ENCODE results near the gene WDR7.

The WDR7 gene

GRCh38 chr18:56936457-56936856 lies 285.3 kb downstream of the WDR7 start:
- no peak for DNase-seq (ENCODE audit: low read depth in 2 of 2)

GRCh38 chr18:56937874-56938430 lies 286.8 kb downstream of the WDR7 start:
- no peak for DNase-seq (ENCODE audit: low read depth in 2 of 2)

GRCh38 chr18:56945171-56946083 lies 294.3 kb downstream of the WDR7 start:
- DNase-seq (ENCODE audit: low read depth in 2 of 2): no peak

DNA sequence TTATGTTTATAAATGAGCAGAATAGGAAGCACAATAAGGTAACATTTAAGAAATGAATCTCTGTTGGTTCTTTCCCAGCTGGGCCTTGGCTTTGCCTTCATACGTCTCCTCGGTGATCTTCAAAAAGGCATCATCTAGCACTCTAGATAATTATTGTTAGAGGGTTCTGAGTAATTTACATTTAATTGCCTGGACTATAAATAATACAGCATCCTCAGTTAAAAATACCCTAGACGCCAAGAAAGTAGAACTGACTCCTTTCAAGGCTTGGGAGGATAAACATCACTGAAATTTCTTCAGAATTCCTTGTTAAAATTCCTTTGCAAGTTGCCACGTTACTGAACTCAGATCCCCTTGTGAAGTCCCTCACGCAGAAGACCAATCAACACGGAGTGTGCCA lies 296.1 kb downstream of the WDR7 start:
- no peak for DNase-seq (ENCODE audit: low read depth in 2 of 2)

- no peak for DNase-seq (ENCODE audit: low read depth in 2 of 2)
Observed at GRCh38 chr18:56952026-56952425, 300.9 kb downstream of the WDR7 start.

GRCh38 chr18:56953428-56954198 lies 302.5 kb downstream of the WDR7 start:
- no peak for DNase-seq (ENCODE audit: low read depth in 2 of 2)

DNA sequence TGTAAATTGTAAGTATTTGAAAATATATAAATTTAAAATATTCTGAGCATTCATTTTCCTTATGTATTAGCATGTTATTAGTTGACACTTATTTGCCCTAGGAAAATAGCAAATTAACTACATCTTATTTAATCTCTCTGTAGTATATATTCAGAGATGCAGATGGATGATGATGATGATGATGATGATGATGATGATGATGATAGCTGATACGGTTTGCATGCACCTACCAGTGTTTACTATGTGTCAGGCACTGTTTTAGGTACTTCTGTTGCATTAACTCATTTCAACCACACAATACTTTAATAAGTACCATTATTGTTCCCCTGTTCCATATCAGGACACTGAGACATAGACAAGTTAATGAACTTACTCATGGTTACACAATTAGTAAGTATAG lies 304.3 kb downstream of the WDR7 start:
- DNase-seq (ENCODE audit: low read depth in 2 of 2): no peak

- no peak for DNase-seq (ENCODE audit: low read depth in 2 of 2)
Observed at GRCh38 chr18:56959120-56959519, 308.0 kb downstream of the WDR7 start.

DNA sequence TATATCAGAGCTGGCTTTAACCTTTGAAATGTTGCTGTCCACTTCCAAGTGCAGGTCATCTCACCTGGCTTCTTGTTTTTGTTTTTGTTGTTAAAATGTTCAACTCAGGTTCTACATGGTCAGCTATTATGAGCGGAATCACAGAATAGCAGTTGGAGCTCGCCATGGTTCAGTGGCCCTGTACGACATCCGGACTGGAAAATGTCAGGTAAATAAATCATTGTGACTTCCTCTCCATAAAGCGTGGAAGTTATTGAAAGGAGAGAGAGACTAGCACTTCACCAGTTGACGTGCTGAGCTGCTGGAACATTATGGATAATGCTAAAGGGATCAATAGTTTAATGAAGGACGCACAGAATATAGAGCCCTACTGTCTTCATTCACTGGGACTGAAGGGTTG lies 311.2 kb downstream of the WDR7 start:
- DNase-seq (ENCODE audit: low read depth in 2 of 2): no peak

DNA sequence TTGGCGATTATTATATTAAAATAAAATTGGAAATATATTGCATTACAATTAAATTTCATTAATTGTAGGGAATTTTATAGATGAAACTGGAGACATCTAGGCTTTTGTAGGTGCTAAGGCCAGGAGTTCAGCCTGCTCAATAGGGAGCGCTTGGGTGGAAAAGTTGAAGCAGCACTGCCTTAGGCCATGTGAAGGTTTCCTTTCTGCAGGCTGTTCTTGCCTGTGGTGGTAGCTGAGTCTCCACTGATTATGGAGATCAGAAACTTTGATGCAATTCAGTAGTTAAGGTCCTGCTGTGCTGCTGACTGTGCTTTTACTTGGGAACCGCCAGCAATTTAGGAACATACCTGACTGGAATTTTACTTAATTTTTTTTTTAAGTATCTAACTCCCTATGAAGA lies 315.9 kb downstream of the WDR7 start:
- no peak for DNase-seq (ENCODE audit: low read depth in 2 of 2)

DNA sequence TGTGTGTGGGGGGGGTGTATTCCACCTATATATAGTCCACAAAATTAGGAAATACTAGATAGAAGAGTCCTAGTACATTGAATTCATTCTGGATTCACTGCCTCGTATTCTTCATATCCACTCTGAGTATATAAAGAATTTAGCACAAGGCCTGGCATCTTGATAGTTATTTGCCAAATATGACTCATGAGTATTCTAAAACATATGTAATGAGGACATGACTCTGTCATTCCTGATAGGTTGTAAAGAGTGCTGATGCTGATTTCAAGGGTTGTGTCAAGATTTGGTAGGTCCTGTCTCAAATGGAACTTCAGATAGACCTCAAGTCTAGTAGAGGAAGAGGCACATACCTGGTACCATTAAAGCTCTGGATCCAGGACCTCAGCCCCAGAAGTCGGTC lies 322.3 kb downstream of the WDR7 start:
- no peak for DNase-seq (ENCODE audit: low read depth in 2 of 2)

- DNase-seq (ENCODE audit: low read depth in 2 of 2): no peak
Observed at GRCh38 chr18:56974141-56974540, 323.0 kb downstream of the WDR7 start.

DNA sequence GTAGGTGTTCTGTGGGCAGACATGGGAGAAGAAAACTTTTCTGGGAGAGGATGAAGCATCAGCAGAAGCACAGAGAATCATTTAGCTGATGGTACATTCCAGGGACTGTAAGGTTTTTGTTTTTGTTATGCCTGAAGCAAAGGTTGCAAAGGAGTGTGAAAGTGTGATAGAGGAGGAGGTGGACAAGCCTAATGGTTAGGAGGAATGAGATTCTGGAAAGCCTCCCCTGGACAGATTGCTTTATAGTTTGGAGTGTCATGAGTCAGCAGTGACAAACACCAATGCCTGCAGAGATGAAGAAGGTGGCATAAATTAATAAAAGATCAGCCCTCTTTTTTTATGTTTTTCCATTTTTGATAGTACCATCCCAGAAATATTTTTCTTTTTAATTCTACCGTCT lies 324.1 kb downstream of the WDR7 start:
- no peak for DNase-seq (ENCODE audit: low read depth in 2 of 2)

DNA sequence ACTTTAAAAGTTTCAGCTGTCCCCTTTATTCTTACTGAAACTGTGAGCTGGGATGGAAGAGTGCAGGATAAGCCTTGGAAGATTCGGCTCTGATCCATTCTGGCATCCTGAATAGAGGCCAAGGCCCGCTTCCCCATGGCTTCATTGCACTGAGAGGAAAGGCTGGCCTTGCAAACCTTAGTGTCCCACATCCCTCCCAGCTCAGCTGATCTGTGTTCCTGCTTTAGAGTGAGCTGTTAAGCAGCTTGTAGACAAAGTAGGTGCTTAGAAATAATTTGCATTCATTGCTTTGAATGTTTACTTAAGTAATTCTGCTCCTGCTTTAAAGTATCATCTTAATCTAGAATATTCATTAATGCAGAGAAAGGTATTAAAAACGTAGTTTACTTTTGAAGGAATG lies 326.1 kb downstream of the WDR7 start:
- DNase-seq (ENCODE audit: low read depth in 2 of 2): no peak

DNA sequence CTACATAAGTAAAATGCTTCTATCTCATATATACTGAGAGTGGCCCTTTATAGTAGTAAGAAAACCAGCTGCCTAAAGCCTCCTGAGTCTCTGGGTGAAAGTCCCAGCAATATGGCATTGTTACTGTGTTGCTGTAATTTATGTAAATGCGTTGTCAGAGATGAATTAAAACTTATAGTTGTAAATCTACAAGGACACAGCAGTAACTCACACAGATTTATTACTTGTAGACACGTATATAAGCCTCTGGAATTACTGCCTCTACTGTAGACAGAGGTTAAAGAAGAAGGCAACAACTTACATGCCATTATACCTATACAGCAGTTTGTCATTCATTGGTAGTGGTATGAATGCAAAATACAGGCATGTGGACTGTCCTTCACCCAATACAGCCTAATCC lies 326.6 kb downstream of the WDR7 start:
- DNase-seq (ENCODE audit: low read depth in 2 of 2): no peak

GRCh38 chr18:56980151-56980550 lies 329.0 kb downstream of the WDR7 start:
- no peak for DNase-seq (ENCODE audit: low read depth in 2 of 2)

DNA sequence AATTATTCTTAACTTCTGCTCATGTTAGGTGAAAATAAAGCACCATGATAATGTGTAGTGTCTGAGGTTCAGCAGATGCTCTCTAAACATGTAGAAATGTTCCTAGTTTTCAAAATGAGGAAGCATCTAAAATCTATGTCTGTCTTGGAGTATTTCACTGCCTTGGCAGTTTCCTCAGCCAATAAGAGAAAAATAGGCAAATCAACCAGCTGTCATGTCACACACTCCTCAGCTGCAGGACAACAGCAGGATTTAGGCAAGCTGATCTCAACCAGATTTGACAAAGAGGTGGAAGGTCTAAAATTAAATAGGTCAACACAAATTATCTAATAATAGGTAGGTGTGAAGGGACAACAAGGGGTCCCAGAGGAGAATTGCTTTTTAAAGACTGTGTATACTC lies 331.6 kb downstream of the WDR7 start:
- no peak for DNase-seq (ENCODE audit: low read depth in 2 of 2)

GRCh38 chr18:56983275-56983992 lies 332.3 kb downstream of the WDR7 start:
- DNase-seq (ENCODE audit: low read depth in 2 of 2): no peak

GRCh38 chr18:56984731-56985130 lies 333.6 kb downstream of the WDR7 start:
- no peak for DNase-seq (ENCODE audit: low read depth in 2 of 2)

DNA sequence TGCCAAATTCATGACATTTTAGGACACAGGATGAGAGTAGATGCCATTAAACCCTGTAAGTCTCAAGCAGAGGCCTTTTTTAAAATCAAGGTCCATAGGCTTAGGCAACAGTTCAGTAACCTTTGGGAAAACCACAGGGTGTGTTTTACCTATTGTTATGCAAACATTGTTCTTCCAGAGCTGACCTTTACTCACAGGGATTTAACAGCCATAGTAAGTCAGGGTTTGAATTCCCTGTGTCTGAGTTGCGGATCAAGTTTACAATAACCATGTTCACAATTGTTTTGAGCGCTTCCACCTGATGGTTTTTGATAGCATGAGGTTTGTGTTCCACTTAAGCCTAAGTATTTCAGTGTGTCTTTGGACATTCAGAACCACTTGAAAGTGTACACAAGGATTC lies 335.7 kb downstream of the WDR7 start:
- DNase-seq (ENCODE audit: low read depth in 2 of 2): no peak

- no peak for DNase-seq (ENCODE audit: low read depth in 2 of 2)
Observed at GRCh38 chr18:56987236-56987635, 336.1 kb downstream of the WDR7 start.

GRCh38 chr18:56988022-56988421 lies 336.9 kb downstream of the WDR7 start:
- DNase-seq (ENCODE audit: low read depth in 2 of 2): no peak
